ENCODE data around the gene DMGDH.

DNA sequence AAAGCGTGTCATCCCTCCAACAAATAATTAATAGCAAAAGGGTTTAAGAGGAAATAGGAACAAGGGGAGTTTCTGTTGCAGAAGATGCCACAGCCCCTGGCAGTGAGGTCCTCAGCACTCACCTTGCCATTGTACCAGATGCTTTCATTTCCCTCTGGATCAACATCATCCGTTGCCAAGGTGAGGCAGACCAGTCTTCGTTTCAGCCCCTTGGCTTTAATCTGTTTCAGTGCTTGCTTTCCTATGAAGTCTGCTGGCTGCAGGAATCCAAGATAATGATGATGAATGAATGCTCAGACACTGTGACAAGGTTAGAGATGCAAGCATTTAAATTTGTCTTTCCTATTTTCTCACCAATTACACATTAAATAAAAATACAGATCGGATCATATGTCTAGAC is 64.3 kb downstream of the DMGDH start:
- TF ChIP-seq, protein P1, sequence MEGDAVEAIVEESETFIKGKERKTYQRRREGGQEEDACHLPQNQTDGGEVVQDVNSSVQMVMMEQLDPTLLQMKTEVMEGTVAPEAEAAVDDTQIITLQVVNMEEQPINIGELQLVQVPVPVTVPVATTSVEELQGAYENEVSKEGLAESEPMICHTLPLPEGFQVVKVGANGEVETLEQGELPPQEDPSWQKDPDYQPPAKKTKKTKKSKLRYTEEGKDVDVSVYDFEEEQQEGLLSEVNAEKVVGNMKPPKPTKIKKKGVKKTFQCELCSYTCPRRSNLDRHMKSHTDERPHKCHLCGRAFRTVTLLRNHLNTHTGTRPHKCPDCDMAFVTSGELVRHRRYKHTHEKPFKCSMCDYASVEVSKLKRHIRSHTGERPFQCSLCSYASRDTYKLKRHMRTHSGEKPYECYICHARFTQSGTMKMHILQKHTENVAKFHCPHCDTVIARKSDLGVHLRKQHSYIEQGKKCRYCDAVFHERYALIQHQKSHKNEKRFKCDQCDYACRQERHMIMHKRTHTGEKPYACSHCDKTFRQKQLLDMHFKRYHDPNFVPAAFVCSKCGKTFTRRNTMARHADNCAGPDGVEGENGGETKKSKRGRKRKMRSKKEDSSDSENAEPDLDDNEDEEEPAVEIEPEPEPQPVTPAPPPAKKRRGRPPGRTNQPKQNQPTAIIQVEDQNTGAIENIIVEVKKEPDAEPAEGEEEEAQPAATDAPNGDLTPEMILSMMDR (IDR thresholded peaks at IDR 0.05): no peak
- TF ChIP-seq POLR2AphosphoS5 (IDR thresholded peaks at IDR 0.05): no peak
- TF ChIP-seq POLR2A (IDR thresholded peaks at IDR 0.05): no peak

Measured in sigmoid colon (tissue), 4 donors.